HL-60/S4 (cell line): Measurements from ENCODE around the gene IRGM.
"Not testable (repeated sequence)": the region's sequence is repeated elsewhere in the genome, so short reads cannot be mapped to it uniquely, and the experiment has no call there.

Experiments
- in situ Hi-C: fragments of 300-500 bp; cut with MboI; formaldehyde crosslinking; loops from 2 replicates; pipeline ENCODE4 v1.14.3; 2022; ENCODE audit warnings: low sequenced_read_pairs

IRGM gene

GRCh38 chr5:150846308-150846653 lies at the start of gene IRGM:
IRGM (plus strand) TSS chr5:150846521; CDS start chr5:150848124, 1,603 bp downstream.
- in situ Hi-C loops, result loop anchor here (5.0 to 10.0 kb wide), 2 partner anchors 284 to 391 kb away; no protein-coding TSS in a partner anchor

- in situ Hi-C loops, result no loop called here
Measured at GRCh38 chr5:150797384-150797783, 48.9 kb upstream of the IRGM start.

GRCh38 chr5:150801117-150801927 lies 45.0 kb upstream of the IRGM start:
- in situ Hi-C loops, result no loop called here

GRCh38 chr5:150804388-150804787 lies 41.9 kb upstream of the IRGM start:
- in situ Hi-C loops, result no loop called here

- in situ Hi-C loops, result no loop called here
Measured at GRCh38 chr5:150809363-150809762, 37.0 kb upstream of the IRGM start.

GRCh38 chr5:150815010-150815409 lies 31.3 kb upstream of the IRGM start:
- in situ Hi-C loops, result no loop called here

GRCh38 chr5:150816946-150817345 lies 29.4 kb upstream of the IRGM start:
- in situ Hi-C loops, result no loop called here

GRCh38 chr5:150829744-150830143 lies 16.6 kb upstream of the IRGM start:
- in situ Hi-C loops, result no loop called here

GRCh38 chr5:150831821-150832220 lies 14.5 kb upstream of the IRGM start:
- in situ Hi-C loops, result not testable (repeated sequence)

- in situ Hi-C loops, result no loop called here
Measured at GRCh38 chr5:150836064-150836463, 10.3 kb upstream of the IRGM start.

GRCh38 chr5:150836703-150837102 lies 9.6 kb upstream of the IRGM start:
- in situ Hi-C loops, result no loop called here

- in situ Hi-C loops, result loop anchor here (5.0 to 10.0 kb wide), 2 partner anchors 283 to 391 kb away; no protein-coding TSS in a partner anchor
Measured at GRCh38 chr5:150845185-150845859, 999 bp upstream of the IRGM start.

- in situ Hi-C loops, result loop anchor here (5.0 to 10.0 kb wide), 2 partner anchors 284 to 392 kb away; no protein-coding TSS in a partner anchor
Measured at GRCh38 chr5:150846654-150847333, 473 bp downstream of the IRGM start.

- in situ Hi-C loops, result loop anchor here (5.0 to 10.0 kb wide), 2 partner anchors 285 to 393 kb away; no protein-coding TSS in a partner anchor
Measured at GRCh38 chr5:150847334-150847695, 994 bp downstream of the IRGM start.

- in situ Hi-C loops, result loop anchor here (5.0 to 10.0 kb wide), 2 partner anchors 286 to 393 kb away; no protein-coding TSS in a partner anchor
Measured at GRCh38 chr5:150848271-150848670, 1.9 kb downstream of the IRGM start.

- in situ Hi-C loops, result no loop called here
Measured at GRCh38 chr5:150851039-150851438, 4.7 kb downstream of the IRGM start.

GRCh38 chr5:150853561-150853960 lies 7.2 kb downstream of the IRGM start:
- in situ Hi-C loops, result no loop called here

- in situ Hi-C loops, result not testable (repeated sequence)
Measured at GRCh38 chr5:150856700-150857099, 10.4 kb downstream of the IRGM start.

- in situ Hi-C loops, result no loop called here
Measured at GRCh38 chr5:150860246-150860821, 14.0 kb downstream of the IRGM start.

- in situ Hi-C loops, result no loop called here
Measured at GRCh38 chr5:150862070-150862469, 15.7 kb downstream of the IRGM start.

GRCh38 chr5:150879358-150879757 lies 33.0 kb downstream of the IRGM start:
- in situ Hi-C loops, result no loop called here
